Central memory CD4-positive, alpha-beta T cell (primary cell): ENCODE results near the gene ROBO2.

Experiments
- DNase-seq: peaks from one replicate; pipeline ENCODE4 v3.0.0; 2022

Gene ROBO2

DNA sequence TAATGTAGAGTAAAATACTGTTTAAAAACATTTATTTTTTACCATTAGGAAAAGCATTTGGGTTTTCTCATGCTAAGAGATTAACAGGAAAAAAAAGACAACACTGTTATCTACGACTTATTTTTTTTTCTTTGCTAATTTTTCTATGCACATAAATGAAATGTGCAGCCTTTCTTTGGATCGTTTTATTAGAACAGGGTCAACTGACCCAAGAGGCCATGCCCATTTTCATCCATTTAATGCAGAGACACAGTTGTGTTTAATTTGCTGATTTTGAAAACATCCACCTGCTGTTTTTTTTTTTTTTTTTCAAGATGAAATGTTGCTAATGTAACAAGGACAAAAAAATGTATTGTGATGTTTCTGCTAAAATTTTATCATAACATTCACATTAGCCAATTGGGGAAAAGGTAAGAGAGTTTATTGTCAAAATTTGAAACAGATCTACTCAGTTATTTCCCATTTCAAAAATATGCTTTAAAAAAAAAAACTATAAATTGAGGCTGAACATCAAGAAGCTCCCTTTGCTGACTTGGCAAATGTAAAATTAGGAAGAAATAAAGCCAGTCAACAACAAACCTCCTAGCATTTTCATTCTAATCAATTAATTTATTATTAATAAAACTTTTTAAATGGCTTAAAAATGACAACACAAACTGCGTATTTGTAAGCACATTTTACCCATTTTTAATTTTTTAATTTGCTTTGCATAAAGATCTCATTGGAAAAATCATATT, 485.2 kb downstream of the ROBO2 start:
- no peak for DNase-seq

GRCh38 chr3:77526573-77527113, 486.7 kb downstream of the ROBO2 start:
- no peak for DNase-seq

- DNase-seq: no peak
These were observed 489.6 kb downstream of the ROBO2 start for GRCh38 chr3:77529522-77529921.

GRCh38 chr3:77530870-77531269, 491.0 kb downstream of the ROBO2 start:
- no peak for DNase-seq

DNA sequence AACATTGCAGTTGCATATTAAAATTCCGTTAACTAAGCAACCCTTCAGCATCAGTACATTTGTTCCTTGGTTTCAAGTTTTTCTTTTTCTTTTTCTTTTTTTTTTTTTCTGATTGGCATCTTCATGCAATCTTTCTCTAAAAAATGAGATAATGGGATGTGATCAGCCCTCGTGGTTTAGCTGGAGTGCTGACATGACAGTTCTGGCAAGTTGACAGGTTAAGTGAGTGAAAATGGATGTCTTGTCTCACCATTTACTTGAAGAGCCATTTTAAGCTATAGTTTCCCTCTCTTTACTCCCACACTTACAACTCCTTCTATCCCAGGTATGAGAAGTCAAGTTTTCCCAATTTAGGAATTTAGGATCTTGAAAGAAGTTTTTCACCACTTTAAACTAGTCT, 495.2 kb downstream of the ROBO2 start:
- DNase-seq: no peak

GRCh38 chr3:77536038-77536775, 496.3 kb downstream of the ROBO2 start:
- no peak for DNase-seq

GRCh38 chr3:77539014-77539413, 499.1 kb downstream of the ROBO2 start:
- no peak for DNase-seq

- DNase-seq: no peak
These were observed 499.8 kb downstream of the ROBO2 start for GRCh38 chr3:77539677-77540076.

DNA sequence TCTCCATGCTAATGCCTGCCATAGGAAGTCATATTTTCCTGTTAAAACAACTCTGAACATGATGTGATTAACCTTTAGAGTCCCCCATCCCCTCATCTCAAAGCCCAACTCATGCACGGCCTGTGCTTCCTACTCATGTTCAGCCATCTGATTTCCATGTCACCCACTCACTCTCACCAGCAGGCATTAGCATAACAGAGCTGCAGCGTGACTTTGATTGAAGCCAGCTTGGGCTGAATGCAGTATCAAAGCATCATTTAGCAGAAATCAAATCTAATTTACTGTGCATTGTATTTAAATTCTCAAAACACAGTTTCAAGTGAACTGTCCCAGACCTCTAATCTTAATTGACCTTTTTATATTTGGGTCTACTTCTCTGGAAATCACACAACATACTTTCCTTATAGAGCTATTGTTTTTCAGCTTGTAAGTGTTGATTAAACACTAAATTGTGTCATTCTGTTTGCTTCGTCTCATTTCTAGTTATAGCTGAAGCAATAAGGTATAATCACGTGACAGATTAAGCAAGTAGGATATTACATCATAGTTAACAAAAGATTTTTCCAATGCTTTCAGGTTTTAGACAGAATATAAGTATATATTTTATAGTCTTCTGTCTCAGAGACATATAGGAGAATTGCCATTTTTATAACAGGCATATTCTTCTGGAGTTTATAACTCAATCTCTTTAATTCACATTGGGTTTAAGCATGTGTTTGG, 501.5 kb downstream of the ROBO2 start:
- DNase-seq: no peak

DNA sequence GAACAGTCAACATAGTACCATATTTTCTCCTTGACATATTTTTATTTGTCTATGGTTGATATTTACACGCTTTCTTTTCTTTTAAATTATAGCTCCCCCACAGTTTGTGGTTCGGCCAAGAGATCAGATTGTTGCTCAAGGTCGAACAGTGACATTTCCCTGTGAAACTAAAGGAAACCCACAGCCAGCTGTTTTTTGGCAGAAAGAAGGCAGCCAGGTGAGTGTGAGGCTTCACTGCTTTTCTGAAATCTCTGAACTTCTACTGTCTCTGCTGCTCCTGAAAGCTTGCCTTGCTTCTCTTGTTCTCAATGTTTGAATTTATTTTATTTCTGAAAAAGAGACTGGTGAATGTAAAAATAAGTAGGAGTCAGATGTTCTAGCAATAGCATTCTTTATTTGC, 506.3 kb downstream of the ROBO2 start:
- no peak for DNase-seq

GRCh38 chr3:77549034-77549433, 509.1 kb downstream of the ROBO2 start:
- no peak for DNase-seq

DNA sequence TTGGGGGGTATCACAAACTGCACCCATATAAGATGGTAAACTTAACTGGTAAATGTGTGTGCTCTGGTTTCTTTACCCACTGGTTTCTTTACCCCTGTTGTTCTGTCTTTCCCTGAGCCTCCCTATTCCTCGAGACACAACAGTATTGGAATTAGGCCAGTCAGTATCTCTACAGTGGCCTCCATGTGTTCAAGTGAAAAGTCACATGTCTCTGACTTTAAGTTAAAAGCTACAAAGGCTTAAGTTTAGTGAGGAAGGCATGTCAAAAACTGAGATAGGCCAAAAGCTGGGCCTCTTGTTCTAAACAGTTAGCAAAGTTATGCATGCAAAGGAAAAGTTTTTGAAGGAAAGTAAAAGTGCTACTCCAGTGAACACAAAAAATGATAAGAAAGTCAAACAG, 513.3 kb downstream of the ROBO2 start:
- no peak for DNase-seq

DNA sequence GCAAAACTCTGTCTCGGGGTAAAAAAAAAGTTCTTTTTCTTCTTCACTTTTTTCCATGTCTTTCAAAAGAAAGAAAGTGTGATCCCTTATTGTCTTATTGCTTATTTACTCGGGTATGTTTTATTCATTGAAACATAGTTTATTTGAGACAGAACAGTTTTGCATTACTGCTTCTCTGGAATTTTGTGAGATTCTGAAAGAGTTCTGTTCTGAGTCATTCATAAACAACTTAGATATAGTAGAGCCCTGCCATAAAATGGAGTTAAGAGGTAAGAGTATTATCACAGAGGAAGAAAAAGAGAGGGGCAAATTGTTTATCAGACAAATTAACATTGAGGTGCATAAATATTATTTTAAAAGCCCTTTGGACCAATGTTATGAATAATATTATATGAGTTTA, 522.2 kb downstream of the ROBO2 start:
- no peak for DNase-seq

DNA sequence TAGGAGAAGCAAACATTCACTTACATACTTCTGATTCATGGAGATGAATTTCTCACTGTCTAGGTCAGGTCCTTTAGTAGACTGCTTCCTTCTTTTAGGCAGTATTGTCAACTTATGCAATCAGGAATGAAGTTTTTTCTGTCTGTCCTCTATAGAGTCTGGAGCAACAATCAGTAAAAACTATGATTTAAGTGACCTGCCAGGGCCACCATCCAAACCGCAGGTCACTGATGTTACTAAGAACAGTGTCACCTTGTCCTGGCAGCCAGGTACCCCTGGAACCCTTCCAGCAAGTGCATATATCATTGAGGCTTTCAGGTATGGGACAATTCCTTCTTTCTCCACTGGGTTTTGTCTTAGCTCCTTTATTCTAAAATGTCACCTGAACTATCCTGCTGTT, 523.1 kb downstream of the ROBO2 start:
- no peak for DNase-seq

DNA sequence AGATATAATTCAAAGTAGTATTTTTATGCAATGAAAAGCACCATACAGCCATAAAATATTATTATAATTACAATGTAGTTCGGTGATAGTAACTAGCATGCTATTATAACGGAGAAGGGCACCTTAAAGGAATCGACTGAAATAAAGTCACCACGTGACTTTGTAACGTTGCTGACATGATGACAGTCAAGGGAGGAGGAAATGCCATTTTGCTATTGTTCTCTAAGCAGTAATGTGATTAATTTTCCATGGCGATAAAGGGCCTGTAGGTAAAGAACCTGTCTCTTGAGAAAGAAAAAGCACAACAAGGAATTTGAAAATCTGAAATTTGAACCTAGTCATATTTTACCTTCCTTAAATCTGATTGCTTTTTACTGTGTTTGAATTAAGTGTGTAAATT, 526.2 kb downstream of the ROBO2 start:
- DNase-seq: no peak

DNA sequence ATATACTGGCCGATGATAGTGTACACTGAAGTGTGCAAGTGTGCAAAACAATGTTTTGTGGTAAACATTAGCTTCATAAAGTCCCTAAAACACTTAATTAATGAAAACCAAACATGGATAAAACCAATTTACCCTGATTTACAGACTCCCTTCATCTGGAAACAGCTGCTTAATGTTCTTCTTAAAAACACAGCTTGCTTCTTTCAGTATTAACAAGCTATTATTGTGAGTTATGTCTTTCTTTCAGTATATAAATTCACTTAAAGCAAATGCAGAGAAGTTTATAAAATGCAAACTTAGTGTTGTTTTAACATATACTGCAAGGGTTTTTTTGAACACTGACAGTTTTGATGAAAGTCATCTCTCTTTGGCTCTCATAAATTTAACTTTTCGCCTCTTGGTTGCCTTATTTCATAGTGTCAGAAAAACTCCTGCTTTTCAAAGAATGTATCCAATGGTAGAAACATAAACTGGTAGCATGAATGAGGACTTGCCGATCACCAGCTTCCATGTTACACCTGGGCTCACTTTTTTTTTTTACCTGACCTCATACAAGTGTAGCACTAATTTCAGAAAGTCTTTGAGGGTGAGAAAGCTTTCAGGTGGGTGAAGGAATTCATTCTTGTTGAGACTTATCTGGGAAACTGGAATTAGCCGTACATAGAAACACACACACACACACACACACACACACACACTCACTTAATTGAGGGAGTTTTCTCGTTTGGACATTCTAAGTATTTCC, 532.2 kb downstream of the ROBO2 start:
- no peak for DNase-seq

GRCh38 chr3:77577264-77577663, 537.4 kb downstream of the ROBO2 start:
- no peak for DNase-seq

DNA sequence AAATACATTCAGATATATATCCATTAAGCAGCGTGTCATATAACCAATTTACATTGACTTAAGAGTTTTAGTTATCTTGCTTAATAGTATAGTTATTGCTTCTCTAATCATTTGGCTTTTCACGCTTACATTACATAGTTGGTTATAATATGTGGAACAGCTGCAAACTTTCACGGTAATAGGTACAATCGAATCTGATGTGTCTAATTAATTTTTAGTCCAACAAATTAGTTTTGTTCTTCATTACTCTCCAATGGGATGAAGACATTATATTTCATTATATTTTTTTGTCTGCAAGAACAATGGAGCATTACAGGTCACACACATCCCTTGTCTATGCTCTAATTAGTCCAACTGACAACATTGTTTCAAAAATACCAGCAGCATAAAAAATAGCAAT, 546.3 kb downstream of the ROBO2 start:
- DNase-seq: no peak

- DNase-seq: no peak
These were observed 549.0 kb downstream of the ROBO2 start for GRCh38 chr3:77588863-77589262.

- no peak for DNase-seq
These were observed 550.3 kb downstream of the ROBO2 start for GRCh38 chr3:77590191-77590590.

DNA sequence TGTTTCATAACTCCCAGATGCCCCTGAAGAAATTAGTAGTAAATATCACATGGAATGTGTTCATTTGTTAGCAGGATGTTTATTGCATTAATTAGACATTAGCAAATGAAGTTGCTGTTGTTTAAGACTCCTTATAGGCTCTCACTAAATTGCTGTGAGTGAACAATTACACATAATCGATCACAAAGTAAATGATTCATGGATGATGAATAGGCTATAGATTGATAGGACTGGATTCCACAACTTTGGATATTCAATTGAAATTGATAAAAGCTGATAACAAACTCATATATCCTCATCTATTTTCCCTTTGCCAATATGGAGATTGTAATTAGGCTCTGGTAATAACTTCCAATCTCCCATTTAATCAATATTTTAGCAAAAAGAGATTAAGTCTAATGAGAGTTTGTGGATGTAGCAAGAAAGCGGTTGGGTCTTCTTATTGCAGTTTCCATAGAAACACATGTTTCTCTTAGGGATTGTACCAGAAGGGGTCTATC, 555.5 kb downstream of the ROBO2 start:
- DNase-seq: no peak

- DNase-seq: no peak
These were observed 560.0 kb downstream of the ROBO2 start for GRCh38 chr3:77599948-77600347.
